ENCODE data around the gene CLEC16A.

Gene CLEC16A

DNA sequence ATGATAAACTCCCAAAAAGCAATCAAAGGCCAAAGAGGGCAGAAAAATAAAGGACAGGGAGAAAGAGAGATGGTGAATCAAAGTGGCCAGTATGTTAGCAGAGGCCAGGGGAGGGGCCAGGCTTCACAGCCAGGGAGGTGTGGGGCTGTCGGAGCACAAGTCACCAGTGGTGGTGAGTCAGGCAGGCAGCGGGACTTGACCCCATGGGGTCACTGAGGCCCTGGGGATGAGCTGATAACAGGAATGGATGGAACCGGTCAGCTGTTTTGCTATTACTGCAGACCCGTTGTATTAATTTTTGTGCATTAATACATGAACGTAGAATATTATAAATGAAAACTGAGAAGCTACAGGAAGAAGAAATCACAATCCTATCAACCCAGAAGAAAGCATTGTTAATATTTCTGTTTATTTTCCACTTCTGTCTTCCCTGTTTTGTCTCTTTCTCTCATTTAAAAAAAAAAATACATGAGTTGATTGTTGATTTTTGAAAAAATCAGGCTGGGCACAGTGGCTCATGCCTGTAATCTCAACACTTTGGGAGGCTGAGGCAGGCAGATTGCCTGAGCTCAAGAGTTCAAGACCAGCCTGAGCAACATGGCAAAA lies 204.8 kb downstream of the CLEC16A start:
- H3K27me3 ChIP-seq (replicated peaks; ENCODE audit: control insufficient read depth, insufficient read depth, low read length), result no peaks in the 10 kb centered on the region
- no peak overlapping the region for H3K4me3 ChIP-seq (replicated peaks; ENCODE audit: low read depth, low read length)
- DNase-seq (ENCODE audit: extremely low read depth, insufficient read length), result no peak
- no peaks in the 10 kb centered on the region for H3K36me3 ChIP-seq (ENCODE audit: control insufficient read depth, insufficient read depth, low read length)
- no peak for TF ChIP-seq CTCF (IDR thresholded peaks at IDR 0.05; ENCODE audit: insufficient read depth, low read length, poor library complexity, severe bottlenecking)

DNA sequence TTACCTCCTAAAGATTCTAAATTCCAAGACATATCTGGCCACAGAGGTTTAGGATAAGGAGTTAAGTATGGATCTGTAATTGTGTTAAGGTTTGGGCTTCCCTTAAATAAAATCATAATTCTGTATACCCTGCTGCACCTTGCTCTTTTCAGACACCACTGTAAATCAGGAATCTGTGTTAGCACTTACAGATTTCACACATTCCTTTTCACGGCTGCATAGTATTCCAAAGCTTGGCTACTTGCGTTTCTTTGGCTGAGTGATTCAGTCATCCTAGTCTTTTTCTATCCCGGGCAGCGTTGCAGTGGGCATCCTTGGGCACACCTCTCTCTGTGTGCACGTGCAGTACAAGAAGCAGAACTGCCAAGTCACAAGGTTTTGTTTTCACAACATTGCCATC lies 205.8 kb downstream of the CLEC16A start:
- no peak for DNase-seq (ENCODE audit: extremely low read depth, insufficient read length)
- no peak overlapping the region for H3K4me3 ChIP-seq (replicated peaks; ENCODE audit: low read depth, low read length)
- no peaks in the 10 kb centered on the region for H3K36me3 ChIP-seq (ENCODE audit: control insufficient read depth, insufficient read depth, low read length)
- no peaks in the 10 kb centered on the region for H3K27me3 ChIP-seq (replicated peaks; ENCODE audit: control insufficient read depth, insufficient read depth, low read length)
- no peak for TF ChIP-seq CTCF (IDR thresholded peaks at IDR 0.05; ENCODE audit: insufficient read depth, low read length, poor library complexity, severe bottlenecking)

- no peak overlapping the region for H3K4me3 ChIP-seq (replicated peaks; ENCODE audit: low read depth, low read length)
- TF ChIP-seq CTCF (IDR thresholded peaks at IDR 0.05; ENCODE audit: insufficient read depth, low read length, poor library complexity, severe bottlenecking), result no peak
- H3K27me3 ChIP-seq (replicated peaks; ENCODE audit: control insufficient read depth, insufficient read depth, low read length), result no peaks in the 10 kb centered on the region
- DNase-seq (ENCODE audit: extremely low read depth, insufficient read length), result no peak
- H3K36me3 ChIP-seq (ENCODE audit: control insufficient read depth, insufficient read depth, low read length), result no peaks in the 10 kb centered on the region
These were observed 207.0 kb downstream of the CLEC16A start for GRCh38 chr16:11151156-11151884.

- Histone ChIP-seq H3K27me3 (replicated peaks; ENCODE audit: control insufficient read depth, insufficient read depth, low read length) (no peaks in the 10 kb centered on the region), H3K36me3 (ENCODE audit: control insufficient read depth, insufficient read depth, low read length) (no peaks in the 10 kb centered on the region), H3K4me3 (replicated peaks; ENCODE audit: low read depth, low read length) (no peak overlapping the region)
- TF ChIP-seq CTCF (IDR thresholded peaks at IDR 0.05; ENCODE audit: insufficient read depth, low read length, poor library complexity, severe bottlenecking), result no peak
- DNase-seq (ENCODE audit: extremely low read depth, insufficient read length), result no peak
These were observed 207.7 kb downstream of the CLEC16A start for GRCh38 chr16:11151885-11152629.

- Histone ChIP-seq H3K4me3 (replicated peaks; ENCODE audit: low read depth, low read length) (no peak overlapping the region), H3K27me3 (replicated peaks; ENCODE audit: control insufficient read depth, insufficient read depth, low read length) (no peaks in the 10 kb centered on the region), H3K36me3 (ENCODE audit: control insufficient read depth, insufficient read depth, low read length) (no peaks in the 10 kb centered on the region)
- no peak for DNase-seq (ENCODE audit: extremely low read depth, insufficient read length)
- TF ChIP-seq CTCF (IDR thresholded peaks at IDR 0.05; ENCODE audit: insufficient read depth, low read length, poor library complexity, severe bottlenecking), result no peak
These were observed 208.4 kb downstream of the CLEC16A start for GRCh38 chr16:11152677-11153331.

Measured in GM06990 (cell line).